ENCODE measurements around the gene SERTAD3.

The SERTAD3 gene

GRCh38 chr19:40407714-40408597 lies 36.2 kb downstream of the SERTAD3 start:
- peak; percentile 4 for DNase-seq

GRCh38 chr19:40403262-40403984 lies 40.7 kb downstream of the SERTAD3 start:
- DNase-seq: peak; percentile 21

GRCh38 chr19:40400559-40400958 lies 43.6 kb downstream of the SERTAD3 start:
- no peak for DNase-seq

- DNase-seq: no peak
Measured at GRCh38 chr19:40398417-40399131, 45.6 kb downstream of the SERTAD3 start.

- DNase-seq: no peak
Measured at GRCh38 chr19:40397568-40397906, 46.6 kb downstream of the SERTAD3 start.

GRCh38 chr19:40396886-40397567 lies 47.1 kb downstream of the SERTAD3 start:
- DNase-seq: no peak

GRCh38 chr19:40395956-40396355 lies 48.2 kb downstream of the SERTAD3 start:
- DNase-seq: no peak

- DNase-seq: no peak
Measured at GRCh38 chr19:40394816-40395210, 49.3 kb downstream of the SERTAD3 start.

- DNase-seq: no peak
Measured at GRCh38 chr19:40393894-40394815, 50.0 kb downstream of the SERTAD3 start.

GRCh38 chr19:40392894-40393517 lies 51.1 kb downstream of the SERTAD3 start:
- no peak for DNase-seq

- DNase-seq: no peak
Measured at GRCh38 chr19:40392123-40392522, 52.0 kb downstream of the SERTAD3 start.
